Measurements from ENCODE around the gene ST6GALNAC2.
A peak's percentile ranks its signal among the peaks of the same experiment; 100 is the strongest.

- TF ChIP-seq CTCF (IDR thresholded peaks at IDR 0.05) (peak in 4 of 7 experiments; percentile 20 to 51 (median 30)), POLR2A (IDR thresholded peaks at IDR 0.05) (peak in 2 of 3 donors; percentile 33 to 46)
Measured at GRCh38 chr17:76540381-76541300, 45.0 kb downstream of the ST6GALNAC2 start.
